Kidney (tissue), 14 donors: ENCODE data around the gene PNPLA1. TPM values are rescaled to one million over a fixed set of nuclear protein-coding genes. Genes with fewer than 3 reads are reported as not detected.
"Not testable (repeated sequence)": the region's sequence is repeated elsewhere in the genome, so short reads cannot be mapped to it uniquely, and the experiment has no call there.

Experiments used
- DNase-seq, 5 donors: peaks; one replicate each; pipeline ENCODE4 v3.0.0-alpha.2; 2013 to 2020
- FAIRE-seq: peaks from 2 replicates; lab custom pipeline; 2012; peaks lifted over from hg19 to GRCh38; lab: Jason Lieb, UNC
- H3K27ac ChIP-seq, 2 donors: one replicate each; pipeline ENCODE4 v1.7.0; 2013; ENCODE audit warnings: low read depth in 2 of 2, low read length in 2 of 2, inconsistent platforms in 1 of 2
- H3K27me3 ChIP-seq: one replicate; pipeline ENCODE4 v1.7.1; 2013; ENCODE audit warnings: low read length, inconsistent platforms; ENCODE audit not compliant: control insufficient read depth, insufficient read depth
- H3K36me3 ChIP-seq, 3 donors: one replicate each; pipeline versions ENCODE4 v1.7.0 to v1.7.1; 2013; ENCODE audit warnings: low read length in 3 of 3, control low read depth in 1 of 3, inconsistent platforms in 1 of 3; ENCODE audit not compliant: insufficient read depth in 3 of 3, control insufficient read depth in 2 of 3
- H3K4me1 ChIP-seq, 3 donors: one replicate each; pipeline versions ENCODE4 v1.7.0 to v1.7.1; 2013; ENCODE audit warnings: low read length in 3 of 3, inconsistent platforms in 1 of 3, low read depth in 1 of 3; ENCODE audit not compliant: control insufficient read depth in 2 of 3, insufficient read depth in 2 of 3
- H3K4me3 ChIP-seq, 3 donors: one replicate each; pipeline versions ENCODE4 v1.7.0 to v1.8.1; 2013; ENCODE audit warnings: low read length in 3 of 3, control low read depth in 1 of 3, inconsistent platforms in 1 of 3
- H3K9ac ChIP-seq, 3 donors: one replicate each; pipeline versions ENCODE4 v1.7.0 to v1.7.1; 2013; ENCODE audit warnings: low read length in 3 of 3, control low read depth in 1 of 3, inconsistent platforms in 1 of 3
- H3K9me3 ChIP-seq, 3 donors: one replicate each; pipeline versions ENCODE4 v1.7.0 to v1.7.1; 2013; ENCODE audit warnings: low read length in 3 of 3, control low read depth in 1 of 3, inconsistent platforms in 1 of 3; ENCODE audit not compliant: control insufficient read depth in 2 of 3, insufficient read depth in 1 of 3
- CTCF ChIP-seq: IDR thresholded peaks from 3 replicates; pipeline ENCODE4 v1.5.1; 2012; ENCODE audit warnings: mild to moderate bottlenecking, moderate library complexity, borderline replicate concordance; ENCODE audit not compliant: insufficient read depth; ENCODE audit errors: extremely low read depth
- intact Hi-C: fragments of 100-400 bp; cut with DNase I; formaldehyde crosslinking; loops from one replicate; pipeline ENCODE4 v1.11.1; 2022
- polyA plus RNA-seq: library from polyadenylated mRNA; stranded (reverse); fragments of 350-450 nt; fragmentation: Illumina TruSeq; extraction: RNeasy Lipid Tissue Mini Kit (QIAGEN cat#74804); gene quantifications from one replicate; pipeline ENCODE4 v1.2.3, GENCODE V29; 2014; ENCODE audit warnings: low read depth, low replicate concordance; ENCODE audit not compliant: insufficient read depth
- total RNA-seq: library from RNA; stranded (reverse); fragmentation: NEBNext Ultra II Directional; extraction: Animal tissue kit (Norgen Biotek cat#: 25700); gene quantifications from one replicate; pipeline ENCODE4 v1.2.1, GENCODE V29; 2021
- donor health status: control.
- donor health status: control.
- donor health status: control.
- donor health status: control.
- donor health status: control.
- donor health status: DM: yes; HTN: yes; CAD: no.
- donor health status: Normal renal cell carcinoma (clear cell type).

The PNPLA1 gene
- total and polyA plus RNA-seq, 2 donors from 2014 or later = 0.19 to 1.2 TPM

DNA sequence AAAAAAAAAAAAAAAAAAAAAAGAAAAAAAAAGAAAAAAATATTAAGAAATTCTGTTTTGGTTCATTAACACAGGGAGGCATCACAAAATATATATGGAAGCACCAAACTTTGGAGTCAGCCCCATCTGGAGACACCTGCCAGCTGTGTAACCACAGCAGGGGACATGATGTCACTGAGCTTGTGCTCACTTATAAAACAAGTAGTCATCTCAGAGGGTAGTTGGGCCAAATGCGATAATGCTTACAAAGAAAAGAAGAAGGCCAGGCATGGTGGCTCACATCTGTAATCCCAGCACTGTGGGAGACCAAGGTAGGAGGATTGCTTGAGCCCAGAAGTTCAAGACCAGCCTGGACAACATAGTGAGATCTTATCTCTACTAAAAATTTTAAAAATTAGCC, 68.0 kb downstream of the PNPLA1 start:
- Histone ChIP-seq H3K9ac (no peak overlapping the region), H3K36me3 (no peaks in the 10 kb centered on the region), H3K4me3 (no peak overlapping the region), H3K4me1 (peaks cover 0 to 7% (median 0%) of the 10 kb centered on the region in 3 donors), H3K9me3 (no peaks in the 10 kb centered on the region), H3K27ac (no peak overlapping the region), H3K27me3 (no peaks in the 10 kb centered on the region)
- TF ChIP-seq CTCF = no peak
- FAIRE-seq = no peak
- intact Hi-C loops = no loop called here
- DNase-seq = no peak

DNA sequence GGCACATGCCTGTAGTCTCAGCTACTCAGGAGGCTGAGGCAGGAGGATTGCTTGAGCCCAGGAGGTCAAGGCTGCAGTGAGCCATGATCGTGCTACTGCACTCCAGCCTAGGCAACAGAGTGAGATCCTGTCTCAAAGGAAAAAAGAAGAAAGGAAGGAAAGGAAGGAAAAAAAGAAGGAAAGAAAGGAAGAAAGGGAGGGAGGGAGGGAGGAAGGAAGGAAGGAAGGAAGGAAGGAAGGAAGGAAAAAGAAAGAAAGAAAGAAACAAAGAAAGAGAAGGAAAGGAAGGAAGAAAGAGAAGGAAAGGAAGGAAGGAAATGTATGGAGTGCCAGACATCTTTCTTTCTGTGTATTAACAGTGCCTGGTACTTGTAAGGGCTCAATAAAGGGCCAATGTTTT, 68.4 kb downstream of the PNPLA1 start:
- H3K36me3 ChIP-seq, FAIRE-seq, H3K27ac ChIP-seq, DNase-seq, intact Hi-C loops, H3K4me1 ChIP-seq, H3K4me3 ChIP-seq, H3K27me3 ChIP-seq, H3K9ac ChIP-seq, H3K9me3 ChIP-seq: not testable (repeated sequence)

DNA sequence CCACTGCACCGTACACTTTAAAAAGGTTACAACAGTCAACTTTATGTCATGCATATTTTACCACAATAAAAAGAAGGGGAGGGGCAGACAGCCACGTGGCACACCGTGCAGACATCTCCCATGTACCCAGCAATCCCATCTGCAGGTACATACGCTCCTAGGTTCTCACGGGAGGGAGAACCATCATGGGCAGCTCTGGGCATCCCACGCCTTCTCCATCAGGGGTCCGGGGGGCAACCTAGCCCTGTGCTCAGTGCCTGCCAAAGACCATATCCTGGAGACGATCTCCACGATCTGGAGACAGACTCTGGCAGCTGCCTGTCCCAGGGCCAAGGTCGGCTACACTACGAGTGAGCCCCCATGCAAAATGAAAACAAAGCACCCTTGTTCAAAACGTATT, 69.3 kb downstream of the PNPLA1 start:
- TF ChIP-seq CTCF = no peak
- Histone ChIP-seq H3K27me3 (no peaks in the 10 kb centered on the region), H3K4me1 (peaks cover 0 to 7% (median 0%) of the 10 kb centered on the region in 3 donors), H3K9ac (no peak overlapping the region), H3K9me3 (no peaks in the 10 kb centered on the region), H3K27ac (no peak overlapping the region), H3K4me3 (no peak overlapping the region), H3K36me3 (no peaks in the 10 kb centered on the region)
- intact Hi-C loops = no loop called here
- DNase-seq (no peak), FAIRE-seq (no peak)

DNA sequence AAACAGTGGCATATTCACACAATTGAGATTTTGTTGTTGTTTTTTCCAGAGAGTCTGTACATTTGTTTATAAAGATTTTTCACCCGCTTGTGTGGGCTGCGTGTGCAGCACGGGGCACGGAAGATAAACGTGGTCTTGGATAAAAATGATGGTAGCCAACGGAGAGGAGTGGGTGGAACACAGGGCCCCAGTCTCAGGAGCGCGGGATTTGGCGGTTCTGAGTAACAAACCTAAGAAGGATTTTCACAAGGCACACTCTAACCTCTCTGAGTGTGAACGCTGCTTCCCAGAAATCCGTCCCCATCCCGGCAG, 70.4 kb downstream of the PNPLA1 start:
- H3K9me3 ChIP-seq = no peaks in the 10 kb centered on the region
- no peak overlapping the region for H3K9ac ChIP-seq
- peaks cover 0 to 7% (median 0%) of the 10 kb centered on the region in 3 donors for H3K4me1 ChIP-seq
- DNase-seq (no peak), FAIRE-seq (no peak)
- intact Hi-C loops = no loop called here
- H3K27ac ChIP-seq = no peak overlapping the region
- TF ChIP-seq CTCF = no peak
- no peak overlapping the region for H3K4me3 ChIP-seq
- no peaks in the 10 kb centered on the region for H3K27me3 ChIP-seq
- no peaks in the 10 kb centered on the region for H3K36me3 ChIP-seq
